Fibroblast of lung (primary cell): Measurements from ENCODE around the gene HCRTR2. TPM values are rescaled to one million over a fixed set of nuclear protein-coding genes. Genes with fewer than 3 reads are reported as not detected.

Experiments used
- DNase-seq, 2 donors: peaks; one replicate each; pipeline versions ENCODE4 v3.0.0 to v3.0.0-alpha.2; 2010; ENCODE audit warnings: low read depth in 2 of 2
- H2AFZ ChIP-seq: 2 replicates; pipeline ENCODE4 v1.5.1; 2012; ENCODE audit warnings: low read length, control low read depth, inconsistent platforms
- H3K27ac ChIP-seq: 2 replicates; pipeline ENCODE4 v1.5.1; 2011; ENCODE audit warnings: low read length, control low read depth; ENCODE audit not compliant: insufficient read depth
- H3K27me3 ChIP-seq: 2 replicates; pipeline ENCODE4 v1.5.1; 2011; ENCODE audit warnings: mild to moderate bottlenecking, low read length; ENCODE audit not compliant: control insufficient read depth, insufficient read depth
- H3K36me3 ChIP-seq: 2 replicates; pipeline ENCODE4 v1.5.1; 2011; ENCODE audit warnings: low read length; ENCODE audit not compliant: control insufficient read depth, insufficient read depth
- H3K4me1 ChIP-seq: 2 replicates; pipeline ENCODE4 v1.5.1; 2011; ENCODE audit warnings: low read length; ENCODE audit not compliant: control insufficient read depth, insufficient read depth; ENCODE audit errors: extremely low read depth
- H3K4me2 ChIP-seq: 2 replicates; pipeline ENCODE4 v1.5.1; 2011; ENCODE audit warnings: low read length, control low read depth; ENCODE audit not compliant: insufficient read depth; ENCODE audit errors: extremely low read depth
- H3K4me3 ChIP-seq, 4 experiments: fragments of 200-600 bp in 1 of 4; sonication (generic) in 1 of 4; replicated peaks in 1 of 4; 2 replicates each; pipeline ENCODE4 v1.5.1; 2011 to 2016; ENCODE audit warnings: low read length in 4 of 4, low read depth in 3 of 4, mild to moderate bottlenecking in 3 of 4, control low read depth in 2 of 4, inconsistent platforms in 1 of 4, mixed read lengths in 1 of 4; ENCODE audit not compliant: insufficient read depth in 1 of 4; ENCODE audit errors: control extremely low read depth in 1 of 4
- H3K79me2 ChIP-seq: 2 replicates; pipeline ENCODE4 v1.5.1; 2012; ENCODE audit warnings: mild to moderate bottlenecking, low read length, inconsistent platforms; ENCODE audit not compliant: control insufficient read depth, insufficient read depth
- H3K9ac ChIP-seq: 2 replicates; pipeline ENCODE4 v1.5.1; 2011; ENCODE audit warnings: mild to moderate bottlenecking, low read length, control low read depth; ENCODE audit not compliant: insufficient read depth
- H3K9me3 ChIP-seq: 2 replicates; pipeline ENCODE4 v1.5.1; 2012; ENCODE audit warnings: low read depth, low read length; ENCODE audit not compliant: control insufficient read depth, insufficient read depth
- H4K20me1 ChIP-seq: 2 replicates; pipeline ENCODE4 v1.5.1; 2011; ENCODE audit warnings: low read length; ENCODE audit not compliant: control insufficient read depth, insufficient read depth; ENCODE audit errors: extremely low read depth
- EZH2 ChIP-seq: IDR thresholded peaks from 2 replicates; pipeline ENCODE4 v1.5.1; 2012; ENCODE audit warnings: low read length, control low read depth, mild to moderate bottlenecking; ENCODE audit errors: missing control alignments
- polyA plus RNA-seq, 2 donors: library from polyadenylated mRNA; depleted of rRNA in 1 of 2; stranded (reverse) in 1 of 2; unstranded in 1 of 2; fragments of >200 nt; gene quantifications; 2 replicates each; pipeline ENCODE4 v1.2.1, GENCODE V29; 2011 to 2012; ENCODE audit warnings: missing spikeins in 1 of 2
- total RNA-seq: library from RNA; depleted of rRNA; stranded (reverse); fragments of >200 nt; gene quantifications from 2 replicates; pipeline ENCODE4 v1.2.1, GENCODE V29; 2014
- TF ChIP-seq, protein P1 (sequence below), 2 donors: IDR thresholded peaks in 1 of 2; conservative IDR thresholded peaks in 1 of 2; 1 replicate in 1 of 2; 2 replicates in 1 of 2; pipeline ENCODE4 v1.5.1; 2011 to 2012; ENCODE audit warnings: low read length in 2 of 2, control low read depth in 1 of 2, inconsistent platforms in 1 of 2, low read depth in 1 of 2, mild to moderate bottlenecking in 1 of 2

The HCRTR2 gene
- total and polyA plus RNA-seq, 2 donors (not counting 1 experiment from before 2014, with no cell fraction given), result not detected

DNA sequence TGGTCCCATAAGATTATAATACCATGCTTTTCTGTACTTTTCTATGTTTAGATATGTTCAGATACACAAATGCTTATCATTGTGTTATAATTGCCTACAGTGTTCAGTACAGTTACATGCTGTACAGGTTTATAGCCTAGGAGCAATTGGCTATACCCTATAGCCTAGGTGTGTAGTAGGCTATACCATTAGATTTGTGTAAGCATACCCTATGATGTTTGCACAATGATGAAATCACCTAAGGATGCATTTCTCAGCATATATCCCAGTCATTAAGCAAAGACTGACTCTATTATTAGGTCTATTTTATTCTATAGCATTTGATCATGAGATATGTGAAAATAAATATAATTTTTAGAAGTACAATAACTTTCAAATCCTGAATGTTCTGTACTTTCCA is 36.6 kb downstream of the HCRTR2 start:
- no peak for DNase-seq
- no peaks in the 10 kb centered on the region for H3K79me2 ChIP-seq
- no peaks in the 10 kb centered on the region for H3K4me1 ChIP-seq
- no peaks in the 10 kb centered on the region for H3K27me3 ChIP-seq
- no peak overlapping the region for H3K27ac ChIP-seq
- H3K9ac ChIP-seq, result no peak overlapping the region
- no peak overlapping the region for H3K4me3 ChIP-seq
- no peaks in the 10 kb centered on the region for H4K20me1 ChIP-seq
- TF ChIP-seq, protein P1, sequence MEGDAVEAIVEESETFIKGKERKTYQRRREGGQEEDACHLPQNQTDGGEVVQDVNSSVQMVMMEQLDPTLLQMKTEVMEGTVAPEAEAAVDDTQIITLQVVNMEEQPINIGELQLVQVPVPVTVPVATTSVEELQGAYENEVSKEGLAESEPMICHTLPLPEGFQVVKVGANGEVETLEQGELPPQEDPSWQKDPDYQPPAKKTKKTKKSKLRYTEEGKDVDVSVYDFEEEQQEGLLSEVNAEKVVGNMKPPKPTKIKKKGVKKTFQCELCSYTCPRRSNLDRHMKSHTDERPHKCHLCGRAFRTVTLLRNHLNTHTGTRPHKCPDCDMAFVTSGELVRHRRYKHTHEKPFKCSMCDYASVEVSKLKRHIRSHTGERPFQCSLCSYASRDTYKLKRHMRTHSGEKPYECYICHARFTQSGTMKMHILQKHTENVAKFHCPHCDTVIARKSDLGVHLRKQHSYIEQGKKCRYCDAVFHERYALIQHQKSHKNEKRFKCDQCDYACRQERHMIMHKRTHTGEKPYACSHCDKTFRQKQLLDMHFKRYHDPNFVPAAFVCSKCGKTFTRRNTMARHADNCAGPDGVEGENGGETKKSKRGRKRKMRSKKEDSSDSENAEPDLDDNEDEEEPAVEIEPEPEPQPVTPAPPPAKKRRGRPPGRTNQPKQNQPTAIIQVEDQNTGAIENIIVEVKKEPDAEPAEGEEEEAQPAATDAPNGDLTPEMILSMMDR (conservative IDR thresholded peaks at IDR 0.05 in 1 of 2, IDR thresholded peaks at IDR 0.05 in 1 of 2; ENCODE audit: low read depth in 1 of 2, low read length in 2 of 2), result no peak
- no peak for TF ChIP-seq EZH2
- H3K36me3 ChIP-seq, result no peaks in the 10 kb centered on the region
- no peaks in the 10 kb centered on the region for H3K9me3 ChIP-seq
- H2AFZ ChIP-seq, result no peak overlapping the region
- no peak overlapping the region for H3K4me2 ChIP-seq

DNA sequence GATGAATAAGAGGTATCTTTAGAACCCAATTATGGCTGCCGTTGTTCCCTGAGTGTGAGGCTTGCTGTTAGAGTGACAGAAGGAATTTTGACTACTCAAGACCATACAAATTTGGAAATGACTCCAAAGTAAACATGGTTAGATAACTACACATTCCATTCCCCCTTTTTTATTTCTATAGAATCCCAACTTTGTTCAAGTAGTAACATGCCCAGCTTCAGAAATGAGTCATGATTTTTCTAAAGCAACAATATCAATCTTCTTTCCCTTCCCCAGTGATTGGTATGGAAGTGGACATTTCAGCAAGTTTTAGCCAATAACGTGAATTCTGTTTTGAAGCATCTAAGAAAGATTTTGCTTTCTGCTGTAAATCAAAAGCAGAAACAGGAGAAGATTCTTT is 37.8 kb downstream of the HCRTR2 start:
- Histone ChIP-seq H3K4me2 (no peak overlapping the region), H3K27ac (no peak overlapping the region), H3K27me3 (no peaks in the 10 kb centered on the region), H3K9ac (no peak overlapping the region), H3K79me2 (no peaks in the 10 kb centered on the region), H3K4me3 (no peak overlapping the region), H2AFZ (no peak overlapping the region), H3K36me3 (no peaks in the 10 kb centered on the region), H4K20me1 (no peaks in the 10 kb centered on the region), H3K4me1 (no peaks in the 10 kb centered on the region), H3K9me3 (no peaks in the 10 kb centered on the region)
- DNase-seq, result peak; percentile 26 to 62
- TF ChIP-seq EZH2, result no peak
- TF ChIP-seq, protein P1 (conservative IDR thresholded peaks at IDR 0.05 in 1 of 2, IDR thresholded peaks at IDR 0.05 in 1 of 2; ENCODE audit: low read depth in 1 of 2, low read length in 2 of 2), result no peak

DNA sequence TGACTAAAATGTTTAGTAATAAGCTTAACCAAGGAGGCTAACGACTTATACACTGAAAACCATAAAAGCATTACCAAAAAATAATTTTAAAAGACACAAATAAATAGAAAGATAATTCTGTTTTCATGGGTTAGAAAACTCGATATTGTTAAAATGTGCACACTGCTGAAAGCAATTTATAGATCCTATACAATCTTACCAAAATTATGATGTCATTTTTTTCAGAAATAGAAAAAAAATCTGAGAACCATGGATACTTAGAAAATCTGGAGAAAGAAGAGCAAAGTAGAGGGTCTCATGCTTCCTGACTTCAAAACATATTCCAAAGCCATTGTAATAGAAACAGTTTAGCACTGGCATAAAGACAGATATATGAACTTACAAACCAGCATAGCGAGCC is 46.6 kb downstream of the HCRTR2 start:
- no peak overlapping the region for H3K4me2 ChIP-seq
- H3K4me1 ChIP-seq, result no peaks in the 10 kb centered on the region
- no peaks in the 10 kb centered on the region for H3K79me2 ChIP-seq
- H3K36me3 ChIP-seq, result no peaks in the 10 kb centered on the region
- H3K9ac ChIP-seq, result no peak overlapping the region
- H3K9me3 ChIP-seq, result no peaks in the 10 kb centered on the region
- no peak overlapping the region for H3K27ac ChIP-seq
- no peak overlapping the region for H3K4me3 ChIP-seq
- no peak for DNase-seq
- H3K27me3 ChIP-seq, result no peaks in the 10 kb centered on the region
- no peak overlapping the region for H2AFZ ChIP-seq
- TF ChIP-seq, protein P1 (conservative IDR thresholded peaks at IDR 0.05 in 1 of 2, IDR thresholded peaks at IDR 0.05 in 1 of 2; ENCODE audit: low read depth in 1 of 2, low read length in 2 of 2), result no peak
- TF ChIP-seq EZH2, result no peak
- no peaks in the 10 kb centered on the region for H4K20me1 ChIP-seq
